ENCODE data around the gene PRPF6.
"Not testable (repeated sequence)": the region's sequence is repeated elsewhere in the genome, so short reads cannot be mapped to it uniquely, and the experiment has no call there.

PRPF6 gene

DNA sequence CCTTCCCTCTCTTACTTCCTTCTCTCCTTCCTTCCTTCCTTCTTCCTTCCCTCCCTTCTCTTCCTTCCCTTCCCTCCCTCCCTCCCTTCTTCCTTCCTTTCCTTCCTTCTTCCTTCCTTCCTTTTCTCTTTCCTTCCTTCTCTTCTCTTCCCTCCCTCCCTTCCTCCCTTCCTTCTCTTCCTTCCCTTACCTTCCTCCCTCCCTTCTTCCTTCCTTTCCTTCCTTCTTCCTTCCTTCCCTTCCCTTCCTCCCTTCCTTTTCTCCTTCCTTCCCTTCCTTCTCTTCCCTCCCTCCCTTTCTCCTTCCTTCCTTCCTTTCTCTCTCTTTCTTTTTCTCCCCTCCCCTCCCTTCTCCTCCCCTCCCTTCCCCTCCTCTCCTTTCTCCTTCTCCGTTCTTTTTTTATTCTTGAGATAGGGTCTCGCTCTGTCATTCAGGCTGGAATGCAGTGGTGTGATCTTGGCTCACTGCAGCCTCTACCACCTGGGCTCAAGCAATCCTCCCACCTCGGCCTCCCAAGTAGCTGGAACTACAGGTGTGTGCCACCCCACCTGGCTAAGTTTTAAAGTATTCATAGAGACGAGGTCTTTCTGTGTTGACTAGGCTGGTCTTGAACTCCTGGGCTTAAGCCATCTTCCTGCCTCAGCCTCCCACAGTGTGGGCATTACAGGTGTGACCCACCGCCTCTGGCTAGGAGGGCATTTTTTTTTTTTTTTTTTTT is 10.1 kb upstream of the PRPF6 start:
- no peaks in the 10 kb centered on the region for H3K79me2 ChIP-seq (ENCODE audit: control insufficient read depth, insufficient read depth, low read length)
- no peak overlapping the region for H3K4me2 ChIP-seq (ENCODE audit: low read length)
- no peak overlapping the region for H3K27ac ChIP-seq (ENCODE audit: low read depth, low read length)
- no peak overlapping the region for H2BK5ac ChIP-seq (ENCODE audit: low read length)
- H4K5ac ChIP-seq (ENCODE audit: low read length), result no peak overlapping the region
- H3K18ac ChIP-seq (ENCODE audit: low read length), result no peak overlapping the region
- H3K79me1 ChIP-seq (ENCODE audit: low read length), result no peaks in the 10 kb centered on the region
- H3K56ac ChIP-seq (ENCODE audit: low read length), result peak overlapping the region; percentile 89
- no peak for DNase-seq
- no peaks in the 10 kb centered on the region for H3K4me1 ChIP-seq (ENCODE audit: control insufficient read depth, low read depth, low read length)
- H3K27me3 ChIP-seq (ENCODE audit: insufficient read depth, low read length, poor library complexity), result no peaks in the 10 kb centered on the region
- no peak overlapping the region for H3K4ac ChIP-seq (ENCODE audit: low read depth, low read length)
- no CpG with 5 or more reads among the region's 5 CpGs for WGBS (ENCODE audit: extremely low coverage, insufficient coverage, low lambda C conversion rate)
- H2AK5ac ChIP-seq (ENCODE audit: low read length), result no peak overlapping the region
- H3K36me3 ChIP-seq (ENCODE audit: control insufficient read depth, insufficient read depth, low read length), result peaks cover 6% of the 10 kb centered on the region
- H3K23ac ChIP-seq (ENCODE audit: low read length), result no peak overlapping the region
- no peak overlapping the region for H3K9ac ChIP-seq (ENCODE audit: low read length)
- no peak overlapping the region for H2BK120ac ChIP-seq (ENCODE audit: low read depth, low read length)
- H2BK15ac ChIP-seq (replicated peaks; ENCODE audit: low read depth), result no peak overlapping the region
- H3K4me3 ChIP-seq (ENCODE audit: low read length), result no peak overlapping the region
- no peak overlapping the region for H4K8ac ChIP-seq (ENCODE audit: low read depth, low read length)

DNA sequence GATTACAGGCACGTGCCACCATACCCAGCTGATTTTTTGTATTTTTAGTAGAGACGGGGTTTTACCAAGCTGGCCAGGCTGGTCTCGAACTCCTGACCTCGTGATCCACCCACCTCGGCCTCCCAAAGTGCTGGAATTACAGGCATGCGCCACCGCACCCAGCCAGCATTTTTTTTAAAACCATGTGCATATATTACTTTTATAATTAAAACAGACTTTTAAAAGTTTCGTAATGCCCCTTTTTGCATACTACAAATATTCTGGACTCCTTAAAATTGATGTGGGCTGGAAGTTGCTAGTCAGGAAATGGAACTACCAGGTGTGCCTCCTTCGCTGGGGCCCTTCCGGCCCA is 9.0 kb upstream of the PRPF6 start:
- not testable (repeated sequence) for DNase-seq; H3K18ac ChIP-seq (ENCODE audit: low read length); H3K4me2 ChIP-seq (ENCODE audit: low read length); H3K4ac ChIP-seq (ENCODE audit: low read depth, low read length); H4K5ac ChIP-seq (ENCODE audit: low read length); H3K79me2 ChIP-seq (ENCODE audit: control insufficient read depth, insufficient read depth, low read length); H3K23ac ChIP-seq (ENCODE audit: low read length); H2BK5ac ChIP-seq (ENCODE audit: low read length); H2AK5ac ChIP-seq (ENCODE audit: low read length); H3K27me3 ChIP-seq (ENCODE audit: insufficient read depth, low read length, poor library complexity); H2BK120ac ChIP-seq (ENCODE audit: low read depth, low read length); H3K27ac ChIP-seq (ENCODE audit: low read depth, low read length); H3K4me1 ChIP-seq (ENCODE audit: control insufficient read depth, low read depth, low read length); H3K36me3 ChIP-seq (ENCODE audit: control insufficient read depth, insufficient read depth, low read length); H3K56ac ChIP-seq (ENCODE audit: low read length); H3K79me1 ChIP-seq (ENCODE audit: low read length); H2BK15ac ChIP-seq (replicated peaks; ENCODE audit: low read depth); H4K8ac ChIP-seq (ENCODE audit: low read depth, low read length); H3K4me3 ChIP-seq (ENCODE audit: low read length); H3K9ac ChIP-seq (ENCODE audit: low read length)
- WGBS (ENCODE audit: extremely low coverage, insufficient coverage, low lambda C conversion rate), result no CpG with 5 or more reads among the region's 10 CpGs

DNA sequence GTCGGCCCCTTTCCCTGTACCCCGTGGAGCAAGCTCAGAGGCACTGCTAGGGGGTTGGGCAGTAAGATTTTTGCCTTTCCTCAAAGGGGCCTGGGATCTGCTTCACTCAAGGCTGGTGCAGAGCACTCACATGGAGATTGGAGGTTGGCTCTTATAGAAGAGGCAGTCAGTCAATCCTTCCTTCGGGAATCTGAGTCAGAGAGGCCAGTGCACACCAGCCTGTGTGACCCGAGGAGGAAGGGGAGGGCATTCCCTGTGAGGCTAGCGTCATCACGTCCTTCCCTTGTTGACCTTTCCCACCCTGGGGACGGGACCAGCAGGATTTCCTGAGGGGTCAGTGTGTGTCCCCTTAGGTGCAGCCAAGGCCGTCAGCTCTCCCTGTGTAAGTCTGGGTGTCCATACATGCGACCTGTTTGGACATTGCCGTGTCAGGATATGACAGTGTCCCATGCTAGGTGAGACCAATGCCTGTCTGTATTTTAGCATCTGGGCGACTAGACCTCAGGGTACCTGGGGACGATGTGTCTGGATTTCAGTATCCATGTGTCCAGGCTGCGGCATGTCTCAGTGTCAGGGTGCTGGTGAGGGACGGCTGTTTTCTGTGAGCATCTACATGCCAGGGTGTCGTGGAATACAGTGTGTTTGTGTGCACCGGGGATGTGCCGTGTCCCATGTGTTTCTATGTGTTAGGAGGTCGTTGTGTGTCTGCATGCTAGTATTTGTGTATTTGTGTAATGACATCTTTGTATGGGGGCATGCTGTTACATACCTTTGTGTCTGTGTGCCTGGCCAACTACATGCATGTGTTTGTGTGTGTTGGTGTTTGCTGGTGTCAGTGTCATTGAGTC is 8.4 kb upstream of the PRPF6 start:
- no peak overlapping the region for H4K5ac ChIP-seq (ENCODE audit: low read length)
- no peak overlapping the region for H3K56ac ChIP-seq (ENCODE audit: low read length)
- H3K4me1 ChIP-seq (ENCODE audit: control insufficient read depth, low read depth, low read length), result no peaks in the 10 kb centered on the region
- no peak overlapping the region for H2BK120ac ChIP-seq (ENCODE audit: low read depth, low read length)
- H2BK5ac ChIP-seq (ENCODE audit: low read length), result no peak overlapping the region
- H3K4me2 ChIP-seq (ENCODE audit: low read length), result no peak overlapping the region
- no peak overlapping the region for H2AK5ac ChIP-seq (ENCODE audit: low read length)
- H3K27ac ChIP-seq (ENCODE audit: low read depth, low read length), result no peak overlapping the region
- H3K23ac ChIP-seq (ENCODE audit: low read length), result no peak overlapping the region
- no peak overlapping the region for H3K4ac ChIP-seq (ENCODE audit: low read depth, low read length)
- no CpG with 5 or more reads among the region's 18 CpGs for WGBS (ENCODE audit: extremely low coverage, insufficient coverage, low lambda C conversion rate)
- no peak overlapping the region for H3K18ac ChIP-seq (ENCODE audit: low read length)
- H2BK15ac ChIP-seq (replicated peaks; ENCODE audit: low read depth), result no peak overlapping the region
- no peaks in the 10 kb centered on the region for H3K79me2 ChIP-seq (ENCODE audit: control insufficient read depth, insufficient read depth, low read length)
- H3K9ac ChIP-seq (ENCODE audit: low read length), result no peak overlapping the region
- H3K79me1 ChIP-seq (ENCODE audit: low read length), result no peaks in the 10 kb centered on the region
- DNase-seq, result no peak
- no peaks in the 10 kb centered on the region for H3K27me3 ChIP-seq (ENCODE audit: insufficient read depth, low read length, poor library complexity)
- H3K4me3 ChIP-seq (ENCODE audit: low read length), result no peak overlapping the region
- peaks cover 2% of the 10 kb centered on the region for H3K36me3 ChIP-seq (ENCODE audit: control insufficient read depth, insufficient read depth, low read length)
- H4K8ac ChIP-seq (ENCODE audit: low read depth, low read length), result no peak overlapping the region

DNA sequence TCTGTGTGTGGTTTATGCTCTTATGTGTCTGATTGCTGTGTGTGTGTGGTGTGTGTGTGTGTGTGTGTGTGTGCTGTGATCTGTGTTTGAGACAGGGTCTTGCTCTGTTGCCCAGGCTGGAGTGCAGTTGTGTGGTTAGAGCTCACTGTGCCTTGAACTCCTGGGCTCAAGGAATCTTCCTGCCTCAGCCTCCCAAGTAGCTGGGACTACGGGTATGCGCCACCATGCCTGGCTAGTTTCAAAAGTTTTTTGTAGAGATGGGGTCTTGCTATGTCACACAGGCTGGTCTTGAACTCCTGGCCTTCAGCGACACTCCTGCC is 7.8 kb upstream of the PRPF6 start:
- peaks cover under 1% of the 10 kb centered on the region for H3K36me3 ChIP-seq (ENCODE audit: control insufficient read depth, insufficient read depth, low read length)
- no peak overlapping the region for H3K56ac ChIP-seq (ENCODE audit: low read length)
- no peak overlapping the region for H3K9ac ChIP-seq (ENCODE audit: low read length)
- H4K8ac ChIP-seq (ENCODE audit: low read depth, low read length), result no peak overlapping the region
- H3K23ac ChIP-seq (ENCODE audit: low read length), result no peak overlapping the region
- no CpG with 5 or more reads among the region's 3 CpGs for WGBS (ENCODE audit: extremely low coverage, insufficient coverage, low lambda C conversion rate)
- no peaks in the 10 kb centered on the region for H3K79me1 ChIP-seq (ENCODE audit: low read length)
- H2BK120ac ChIP-seq (ENCODE audit: low read depth, low read length), result no peak overlapping the region
- H2BK15ac ChIP-seq (replicated peaks; ENCODE audit: low read depth), result no peak overlapping the region
- no peak overlapping the region for H3K4ac ChIP-seq (ENCODE audit: low read depth, low read length)
- no peaks in the 10 kb centered on the region for H3K4me1 ChIP-seq (ENCODE audit: control insufficient read depth, low read depth, low read length)
- no peaks in the 10 kb centered on the region for H3K27me3 ChIP-seq (ENCODE audit: insufficient read depth, low read length, poor library complexity)
- H3K4me2 ChIP-seq (ENCODE audit: low read length), result no peak overlapping the region
- H3K4me3 ChIP-seq (ENCODE audit: low read length), result no peak overlapping the region
- H3K18ac ChIP-seq (ENCODE audit: low read length), result no peak overlapping the region
- no peak overlapping the region for H3K27ac ChIP-seq (ENCODE audit: low read depth, low read length)
- DNase-seq, result no peak
- no peaks in the 10 kb centered on the region for H3K79me2 ChIP-seq (ENCODE audit: control insufficient read depth, insufficient read depth, low read length)
- no peak overlapping the region for H2BK5ac ChIP-seq (ENCODE audit: low read length)
- H4K5ac ChIP-seq (ENCODE audit: low read length), result no peak overlapping the region
- no peak overlapping the region for H2AK5ac ChIP-seq (ENCODE audit: low read length)

DNA sequence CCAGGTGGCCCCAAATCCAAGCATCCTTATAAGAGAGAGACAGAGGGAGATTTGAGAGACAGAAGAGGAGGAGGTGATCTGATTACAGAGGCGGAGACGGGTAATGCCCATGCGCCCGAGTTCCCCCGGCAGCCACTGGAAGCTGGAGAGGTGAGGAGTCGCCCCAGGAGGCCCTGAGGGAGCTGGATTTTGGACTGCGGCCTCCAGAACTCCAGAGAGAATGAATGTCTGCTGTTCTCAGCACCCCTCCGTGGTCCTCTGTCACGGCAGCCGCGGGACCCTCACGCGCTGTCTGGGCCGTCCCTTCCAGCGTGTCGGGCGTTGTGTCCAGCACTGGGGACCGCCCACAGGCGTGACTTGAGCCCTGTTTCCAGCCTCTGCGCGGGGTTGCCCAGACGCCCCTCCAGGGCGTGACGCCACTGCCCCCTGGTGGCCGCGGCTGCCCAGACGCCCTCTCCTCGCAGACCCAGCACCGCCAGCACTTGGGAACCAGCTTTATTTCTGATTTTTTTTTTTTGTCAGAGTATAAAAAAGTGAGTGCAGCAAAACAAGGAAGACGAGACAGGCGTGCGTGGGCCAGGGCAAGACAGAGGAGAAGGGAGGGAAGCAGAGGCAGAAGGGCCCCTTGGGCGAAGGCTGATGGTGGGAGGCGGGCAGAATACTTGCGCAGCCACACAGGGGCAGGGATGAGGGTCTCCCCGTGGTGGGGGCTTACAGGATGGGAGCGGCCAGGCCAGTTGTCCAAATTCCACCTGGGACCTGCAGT is 7.1 kb upstream of the PRPF6 start:
- H3K79me2 ChIP-seq (ENCODE audit: control insufficient read depth, insufficient read depth, low read length), result no peaks in the 10 kb centered on the region

More for the DNA sequence above, 7.1 kb upstream of the PRPF6 start:
- peak overlapping the region; percentile 25 for H3K4me3 ChIP-seq (ENCODE audit: low read length)
- no peak overlapping the region for H2BK15ac ChIP-seq (replicated peaks; ENCODE audit: low read depth)
- H3K79me1 ChIP-seq (ENCODE audit: low read length), result no peaks in the 10 kb centered on the region
- H4K8ac ChIP-seq (ENCODE audit: low read depth, low read length), result no peak overlapping the region
- peak overlapping the region; percentile 72 for H3K4me2 ChIP-seq (ENCODE audit: low read length)
- H4K5ac ChIP-seq (ENCODE audit: low read length), result no peak overlapping the region
- no peaks in the 10 kb centered on the region for H3K27me3 ChIP-seq (ENCODE audit: insufficient read depth, low read length, poor library complexity)
- no peak overlapping the region for H3K4ac ChIP-seq (ENCODE audit: low read depth, low read length)
- peak; percentile 84 for DNase-seq
- no peaks in the 10 kb centered on the region for H3K4me1 ChIP-seq (ENCODE audit: control insufficient read depth, low read depth, low read length)
- peak overlapping the region; percentile 79 for H3K56ac ChIP-seq (ENCODE audit: low read length)
- no peak overlapping the region for H2BK5ac ChIP-seq (ENCODE audit: low read length)
- peak overlapping the region; percentile 59 for H3K9ac ChIP-seq (ENCODE audit: low read length)
- no CpG with 5 or more reads among the region's 37 CpGs for WGBS (ENCODE audit: extremely low coverage, insufficient coverage, low lambda C conversion rate)
- H2AK5ac ChIP-seq (ENCODE audit: low read length), result no peak overlapping the region
- H2BK120ac ChIP-seq (ENCODE audit: low read depth, low read length), result no peak overlapping the region
- H3K36me3 ChIP-seq (ENCODE audit: control insufficient read depth, insufficient read depth, low read length), result no peaks in the 10 kb centered on the region
- H3K18ac ChIP-seq (ENCODE audit: low read length), result no peak overlapping the region
- no peak overlapping the region for H3K27ac ChIP-seq (ENCODE audit: low read depth, low read length)
- no peak overlapping the region for H3K23ac ChIP-seq (ENCODE audit: low read length)

All from mesendoderm (in vitro differentiated cells).